Measurements from ENCODE around the gene LRBA.

The LRBA gene

DNA sequence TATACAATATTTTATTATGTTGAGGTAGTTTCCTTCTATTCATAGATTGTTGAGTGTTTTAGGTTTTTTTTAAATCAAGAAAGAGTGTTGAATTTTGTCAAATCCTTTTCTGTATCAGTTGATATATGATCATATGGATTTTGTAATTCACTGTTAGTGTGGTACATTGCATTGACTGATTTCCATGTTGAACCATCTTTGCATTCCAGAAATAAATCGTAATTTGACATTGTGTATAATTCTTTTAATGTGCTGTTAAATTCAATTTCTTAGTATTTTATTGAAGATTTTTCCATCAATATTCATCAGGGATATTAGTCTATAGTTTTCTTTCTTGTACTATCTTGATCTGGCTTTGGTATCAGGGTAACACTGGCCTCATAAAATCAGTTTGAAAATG, 103.8 kb downstream of the LRBA start:
- DNase-seq, result no peak
- intact Hi-C loops (cut with DNase I), result no loop called here

DNA sequence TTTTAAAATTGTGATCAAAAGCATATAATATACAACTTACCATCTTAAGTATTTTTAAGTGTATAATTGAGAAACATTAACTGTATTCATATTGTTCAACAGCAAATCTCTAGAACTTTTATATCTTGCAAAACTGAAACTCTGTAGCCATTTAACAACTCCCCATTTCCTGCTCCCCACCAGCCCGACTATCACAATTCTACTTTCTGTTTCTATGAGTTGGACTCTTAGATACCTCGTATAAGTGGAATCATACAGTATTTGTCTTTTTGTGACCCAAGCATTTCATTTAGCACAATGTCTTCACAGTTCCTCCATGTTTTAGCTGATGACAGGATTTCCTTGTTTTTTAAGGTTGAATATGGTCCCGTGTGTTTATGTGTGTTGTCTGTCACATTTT, 106.0 kb downstream of the LRBA start:
- no peak for DNase-seq
- intact Hi-C loops (cut with DNase I), result no loop called here

DNA sequence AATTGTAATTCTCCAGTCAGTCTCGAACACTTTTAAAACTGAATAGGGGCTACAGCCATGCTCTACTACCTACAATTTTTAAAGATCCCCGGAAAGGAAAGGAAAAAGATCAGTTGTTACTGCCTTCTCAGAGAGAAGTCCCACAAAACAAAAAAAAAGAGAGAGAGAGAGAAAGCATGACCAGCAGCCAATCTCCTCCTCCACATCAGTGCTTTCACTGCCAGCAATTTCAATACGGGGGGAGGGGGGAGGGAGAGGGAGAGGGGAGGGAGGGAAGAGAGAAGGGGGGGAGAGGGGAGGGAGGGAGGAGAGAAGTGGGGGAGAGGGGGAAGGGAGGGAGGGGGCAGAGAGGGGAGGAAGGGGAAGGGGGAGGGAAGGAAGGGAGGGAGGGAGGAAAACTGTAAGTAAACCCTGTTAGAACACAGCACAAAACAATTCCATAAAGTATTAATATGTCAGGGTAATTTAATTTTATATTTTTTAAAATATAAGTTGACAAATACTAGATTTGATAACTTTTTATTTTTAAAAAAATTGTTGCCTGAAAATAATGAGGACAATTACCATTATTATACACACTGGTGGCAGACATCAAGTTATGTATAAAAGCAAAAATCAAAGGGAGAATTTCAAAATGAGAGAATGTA, 108.0 kb downstream of the LRBA start:
- DNase-seq, result peak in 6 of 42 donors; percentile 4 to 20 (median 10)
- intact Hi-C loops (cut with DNase I), result no loop called here

DNA sequence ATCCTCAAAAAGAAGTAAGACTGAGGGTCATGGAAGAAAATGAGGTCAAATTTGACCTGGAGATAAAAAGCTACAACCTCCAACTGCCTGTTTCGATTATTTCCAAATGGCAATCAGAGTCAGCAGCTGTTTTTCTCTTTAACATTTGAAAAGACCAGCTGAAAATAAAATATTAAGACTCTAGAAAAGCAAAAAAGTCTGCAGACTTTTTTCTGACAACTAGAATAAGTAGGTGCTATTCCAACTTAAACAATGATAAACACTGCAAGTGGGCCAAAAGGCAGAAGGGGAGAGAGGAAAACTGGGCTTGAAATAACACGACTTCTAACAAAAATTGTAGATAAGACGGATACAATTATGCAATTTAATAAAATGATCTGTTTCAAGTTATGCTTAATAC, 110.4 kb downstream of the LRBA start:
- no peak for DNase-seq
- intact Hi-C loops (cut with DNase I), result no loop called here

DNA sequence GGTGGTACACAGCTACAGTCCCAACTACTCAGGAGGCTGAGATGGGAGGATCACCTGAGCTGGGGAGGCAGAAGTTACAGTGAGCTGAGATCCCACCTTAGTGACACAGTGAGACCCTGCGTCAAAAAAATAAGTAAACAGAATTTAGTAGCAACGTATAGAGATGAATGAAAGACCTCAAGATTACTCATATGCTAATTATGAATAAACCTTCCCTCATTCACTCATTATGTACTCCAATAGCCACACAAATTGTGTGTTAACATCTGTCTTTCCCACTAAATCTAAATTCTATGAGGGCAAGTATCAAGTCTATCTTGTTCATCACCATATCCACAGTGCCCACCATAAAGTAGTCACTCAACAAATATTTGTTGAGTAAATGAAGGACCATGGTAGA, 111.5 kb downstream of the LRBA start:
- no peak for DNase-seq
- intact Hi-C loops (cut with DNase I), result no loop called here

DNA sequence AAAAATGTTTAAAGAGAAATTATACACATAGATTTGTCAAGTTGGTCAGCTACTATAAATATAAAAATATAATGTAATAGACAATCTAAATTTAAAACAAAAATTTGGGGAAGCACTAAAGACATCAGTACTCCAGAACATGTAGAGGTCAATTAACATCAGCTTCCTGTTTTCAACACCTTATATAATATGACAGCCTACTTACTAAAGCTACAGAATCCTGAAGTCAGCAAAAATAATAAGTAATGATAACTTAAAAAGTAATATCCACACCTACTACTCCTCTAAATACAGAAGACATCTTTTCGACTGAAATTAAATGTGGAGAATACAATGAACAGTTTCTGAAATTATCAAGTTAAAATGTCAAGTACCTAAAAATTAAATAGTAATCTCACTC, 118.6 kb downstream of the LRBA start:
- DNase-seq, result no peak
- intact Hi-C loops (cut with DNase I), result no loop called here

DNA sequence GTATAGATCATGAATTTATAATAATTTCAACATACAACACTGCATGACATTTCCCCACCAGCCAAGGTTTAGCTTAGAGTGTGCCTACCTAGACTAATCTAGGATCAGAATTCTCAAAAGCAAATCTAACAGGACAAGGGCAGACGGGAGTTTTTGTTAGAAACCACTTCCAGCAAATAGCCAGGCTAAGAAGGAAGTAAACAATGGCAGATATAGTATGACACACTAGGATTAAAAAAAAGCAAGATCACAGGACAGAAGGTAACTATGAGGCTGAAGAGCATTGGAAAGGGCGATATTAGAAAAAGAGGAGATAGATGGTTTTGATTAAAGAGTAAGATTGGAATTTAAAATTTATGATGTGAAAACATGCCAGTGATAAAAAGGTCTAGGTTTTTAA, 124.8 kb downstream of the LRBA start:
- DNase-seq, result no peak
- intact Hi-C loops (cut with DNase I), result no loop called here

DNA sequence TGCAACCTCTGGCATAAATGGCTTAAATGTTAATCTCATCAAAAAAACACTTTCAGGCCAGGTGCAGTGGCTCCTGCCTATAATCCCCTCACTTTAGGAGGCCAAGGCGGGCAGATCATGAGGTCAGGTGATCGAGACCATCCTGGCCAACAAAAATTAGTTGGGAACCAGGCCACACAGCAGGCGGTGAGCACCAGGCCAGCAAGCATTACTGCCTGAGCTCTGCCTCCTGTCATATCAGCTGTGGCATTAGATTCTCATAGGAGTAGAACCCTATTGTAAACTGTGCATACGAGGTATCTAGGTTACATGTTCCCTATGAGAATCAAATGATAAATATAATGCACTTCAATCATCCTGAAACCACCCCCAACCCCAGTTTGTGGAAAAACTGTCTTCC, 125.8 kb downstream of the LRBA start:
- DNase-seq, result no peak
- intact Hi-C loops (cut with DNase I), result no loop called here

DNA sequence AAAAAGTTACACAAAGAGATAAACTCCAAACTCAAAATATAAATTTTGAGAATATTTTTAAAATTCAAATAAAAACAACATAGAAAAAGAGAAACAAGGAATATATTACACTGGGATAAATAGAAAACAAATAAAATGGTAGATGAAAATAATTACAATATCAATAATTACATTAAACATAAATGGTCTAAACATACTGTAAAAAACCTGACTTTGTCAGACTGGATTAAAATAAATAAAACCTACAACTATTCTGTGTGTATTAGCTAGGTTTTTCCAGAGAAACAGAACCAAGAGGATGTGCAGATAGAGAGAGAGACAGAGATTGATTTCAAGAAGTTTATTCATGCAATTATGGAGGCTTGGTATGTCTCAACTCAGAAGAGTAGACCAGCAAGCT, 126.5 kb downstream of the LRBA start:
- intact Hi-C loops (cut with DNase I), result no loop called here
- DNase-seq, result no peak

DNA sequence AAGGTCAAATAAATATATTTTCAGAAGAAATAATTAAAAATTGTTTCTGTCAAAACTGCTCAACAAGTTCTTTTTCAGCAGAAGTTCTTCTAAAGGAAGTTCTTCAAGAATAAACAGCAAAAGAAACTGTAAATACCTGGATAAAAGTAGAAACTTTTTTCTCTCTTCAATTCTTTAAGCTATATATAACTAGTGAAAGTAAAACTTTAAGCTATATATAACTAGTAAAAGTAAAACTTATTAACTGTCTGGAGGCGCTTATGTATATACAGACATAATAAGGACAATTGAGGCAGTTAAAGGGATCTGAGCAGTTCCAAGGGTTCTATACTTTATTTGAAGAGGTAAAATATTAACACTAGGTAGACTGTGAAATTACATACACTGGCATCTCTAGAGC, 126.9 kb downstream of the LRBA start:
- intact Hi-C loops (cut with DNase I), result no loop called here
- no peak for DNase-seq

DNA sequence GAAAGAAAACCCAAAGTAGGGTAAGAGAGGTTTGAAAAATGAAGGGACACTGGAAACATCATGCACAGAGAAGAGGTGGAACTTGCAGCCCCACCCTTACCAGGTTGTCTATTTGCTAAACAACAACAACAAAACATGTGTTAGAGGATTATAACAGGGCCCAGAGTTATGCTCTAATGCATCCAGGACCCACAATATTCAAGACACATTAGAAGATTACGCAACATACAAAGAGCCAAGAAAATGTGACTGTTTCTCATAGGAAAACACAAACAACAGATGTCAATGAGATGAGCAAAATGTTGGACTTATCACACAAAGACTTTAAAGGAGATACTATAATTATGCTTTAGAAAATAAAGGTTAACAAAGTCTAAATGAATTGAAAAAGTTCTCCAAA, 128.5 kb downstream of the LRBA start:
- no peak for DNase-seq
- intact Hi-C loops (cut with DNase I), result no loop called here

DNA sequence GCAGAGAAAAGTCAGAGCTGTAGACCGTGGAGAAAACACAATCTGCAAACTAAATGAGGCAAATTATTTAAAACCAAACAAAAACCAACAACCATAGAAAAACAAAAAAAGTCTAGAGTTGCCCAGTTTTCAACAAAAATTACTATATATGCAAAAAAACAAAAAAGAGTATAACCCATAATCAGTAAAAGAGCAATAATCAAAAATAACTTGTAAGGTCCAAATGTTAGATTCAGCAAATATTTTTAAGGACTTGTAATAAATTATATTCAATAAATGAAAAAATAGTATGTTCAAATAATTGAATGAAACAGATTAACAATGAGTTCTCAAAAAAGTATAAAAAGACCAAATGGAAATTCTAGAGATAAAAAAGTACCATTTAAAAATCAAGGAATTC, 130.5 kb downstream of the LRBA start:
- no peak for DNase-seq
- intact Hi-C loops (cut with DNase I), result no loop called here

DNA sequence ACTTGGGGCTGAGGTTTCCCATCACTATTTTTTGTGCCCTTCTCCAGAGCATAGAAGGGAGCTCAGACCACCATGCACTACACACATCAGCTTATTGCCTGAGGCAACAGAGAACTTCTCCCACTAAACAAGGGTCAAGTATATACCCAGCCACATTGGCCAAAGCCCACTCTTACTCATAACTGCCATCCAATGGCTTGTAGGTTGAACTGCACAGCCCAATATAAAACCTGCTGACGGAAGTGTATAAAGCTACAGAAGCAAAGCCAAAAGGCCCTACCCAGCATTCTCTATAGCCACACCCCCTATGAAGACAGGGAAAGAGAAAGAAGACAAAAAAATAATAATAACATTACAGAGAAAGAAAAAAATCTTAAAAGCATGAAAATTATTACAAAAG, 139.7 kb downstream of the LRBA start:
- intact Hi-C loops (cut with DNase I), result no loop called here
- DNase-seq, result no peak

DNA sequence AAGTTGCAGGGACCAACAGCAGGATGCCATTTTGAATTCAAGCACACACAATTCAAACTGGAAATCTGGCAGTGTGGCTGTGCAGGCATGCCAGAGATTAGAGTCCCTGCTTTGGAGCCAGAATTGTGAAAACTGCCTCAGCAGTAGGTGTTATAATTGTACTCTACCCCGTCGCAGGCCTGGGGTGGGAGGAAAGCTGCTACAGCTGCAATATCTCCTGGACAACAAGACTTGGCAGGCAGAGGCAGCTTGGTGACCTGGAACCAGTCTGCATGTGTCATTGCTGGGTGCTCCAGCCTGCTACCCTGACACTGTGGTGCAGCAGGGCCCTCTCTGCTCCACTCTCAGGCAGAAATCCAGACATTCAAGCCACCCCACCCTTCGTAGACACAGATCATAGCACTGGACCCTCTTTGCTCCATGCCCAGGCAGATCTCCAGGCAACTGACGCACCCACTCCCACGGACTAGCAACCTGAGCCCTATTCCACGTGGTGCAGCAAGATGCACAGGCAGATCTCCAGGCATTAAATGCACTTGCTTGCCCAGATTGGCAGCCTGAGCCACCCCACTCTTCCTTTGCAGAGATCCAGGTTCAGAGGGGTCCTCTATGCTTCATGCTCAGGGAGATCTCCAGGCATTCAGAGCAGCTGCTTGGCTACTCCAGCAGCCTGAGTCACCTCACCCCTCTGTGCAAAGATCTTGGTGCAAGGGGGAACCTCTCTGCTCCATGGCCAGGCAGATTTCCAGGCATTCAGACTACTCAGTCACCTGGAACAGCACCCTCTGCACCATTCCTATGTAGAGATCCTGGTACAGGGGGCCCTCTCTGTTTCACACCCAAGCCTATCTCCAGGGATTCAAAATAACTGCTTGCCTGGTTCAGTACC, 140.5 kb downstream of the LRBA start:
- peak in 32 of 42 donors; percentile 2 to 72 (median 32) for DNase-seq
- intact Hi-C loops (cut with DNase I), result no loop called here

DNA sequence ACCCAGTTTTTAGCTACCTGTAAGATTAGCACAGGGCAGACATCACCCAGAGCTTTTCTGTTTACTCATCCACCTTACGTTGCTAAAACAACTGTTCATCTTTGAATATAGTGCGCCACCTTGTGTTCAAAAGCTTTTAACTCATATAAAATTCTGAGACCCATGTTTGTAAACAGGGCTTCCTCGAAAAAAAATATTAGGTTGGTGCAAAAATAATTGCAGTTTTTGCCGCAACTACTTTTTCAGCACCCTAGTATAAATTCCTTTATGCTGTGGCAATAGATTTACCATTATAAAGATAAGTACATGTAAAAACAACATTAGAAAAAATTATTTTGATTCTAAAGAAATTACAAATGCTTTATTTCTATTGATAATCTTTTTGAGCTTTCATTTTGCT, 147.9 kb downstream of the LRBA start:
- intact Hi-C loops (cut with DNase I), result loop anchor here (5.0 kb wide), 1 partner anchor 570 kb away; no protein-coding TSS in a partner anchor
- peak in 10 of 42 donors; percentile 23 to 76 (median 57) for DNase-seq

DNA sequence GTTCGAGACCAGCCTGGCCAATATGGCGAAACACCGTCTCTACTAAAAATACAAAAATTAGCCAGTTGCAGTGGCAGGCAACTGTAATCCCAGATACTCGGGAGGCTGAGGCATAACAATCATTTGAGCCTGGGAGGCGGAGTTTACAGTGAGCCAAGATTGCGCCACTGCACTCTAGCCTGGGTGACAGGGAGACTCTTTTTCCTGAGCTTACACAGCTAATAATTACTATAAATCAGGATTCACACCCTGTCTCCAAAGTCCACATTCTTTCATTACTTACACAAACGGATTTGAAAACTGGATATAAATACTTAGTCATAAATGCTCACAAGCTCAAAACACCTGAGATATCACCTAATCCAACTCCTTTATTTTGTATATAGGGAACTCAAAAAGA, 151.6 kb downstream of the LRBA start:
- intact Hi-C loops (cut with DNase I), result no loop called here
- DNase-seq, result no peak

DNA sequence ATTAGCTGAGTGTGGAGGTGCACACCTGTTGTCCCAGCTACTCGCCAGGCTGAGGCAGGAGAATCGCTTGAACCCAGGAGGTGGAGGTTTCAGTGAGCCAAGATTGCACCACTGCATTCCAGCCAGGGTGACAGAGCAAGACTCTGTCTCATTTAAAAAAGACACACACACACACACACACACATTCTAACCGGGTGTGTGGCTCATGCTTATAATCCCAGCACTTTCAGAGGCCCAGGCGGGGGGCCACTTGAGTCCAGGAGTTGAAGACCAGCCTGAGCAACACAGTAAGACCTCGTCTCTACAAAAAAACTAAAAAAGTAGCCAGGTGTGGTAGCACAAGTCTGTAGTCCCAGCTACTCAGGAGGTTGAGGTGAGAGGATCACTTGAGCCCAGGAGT, 152.3 kb downstream of the LRBA start:
- intact Hi-C loops (cut with DNase I), result no loop called here
- DNase-seq, result no peak

DNA sequence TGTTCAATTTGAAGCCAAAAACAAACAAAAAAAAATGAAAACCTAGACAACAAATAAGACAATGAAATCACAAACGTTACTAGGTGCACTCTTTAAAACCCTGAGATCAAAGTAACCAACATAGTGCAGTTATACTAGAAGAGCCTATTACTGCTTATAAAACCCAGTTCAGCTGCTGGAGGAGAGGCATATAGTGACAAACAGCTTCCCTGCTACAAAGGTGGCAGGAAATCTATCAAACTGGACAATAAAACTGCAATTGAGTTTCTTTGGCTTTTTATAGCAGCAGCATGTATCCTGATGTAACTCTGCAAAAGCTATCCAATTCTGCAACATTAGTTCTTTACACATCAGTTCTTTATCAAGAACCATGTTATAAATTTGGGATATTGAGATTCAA, 155.6 kb downstream of the LRBA start:
- intact Hi-C loops (cut with DNase I), result no loop called here
- DNase-seq, result no peak

DNA sequence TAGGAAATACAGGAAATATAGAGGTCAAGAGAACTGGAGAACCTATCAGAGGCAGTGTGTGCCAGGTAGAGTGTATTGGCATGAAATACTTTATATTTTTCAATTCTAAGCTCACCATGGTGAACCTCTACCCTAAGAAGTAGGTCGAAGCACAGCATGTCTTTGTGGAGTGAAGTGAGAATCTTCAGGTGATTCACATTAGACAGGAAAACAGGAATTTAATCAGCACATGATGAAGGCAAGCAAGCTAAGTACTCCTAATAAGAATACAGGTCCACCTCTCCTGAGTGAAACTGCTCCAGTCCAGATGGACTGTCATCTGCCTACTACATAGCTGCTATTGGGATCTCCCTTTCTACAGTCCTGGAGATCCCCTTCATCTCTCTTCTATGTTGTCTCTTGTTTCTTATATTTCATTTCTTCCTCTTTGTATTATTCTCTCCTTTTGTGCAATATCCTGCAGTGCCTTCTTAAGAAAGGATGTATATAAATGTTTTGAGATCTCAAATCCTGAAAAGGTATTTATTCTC, 159.0 kb downstream of the LRBA start:
- DNase-seq, result no peak
- intact Hi-C loops (cut with DNase I), result no loop called here

DNA sequence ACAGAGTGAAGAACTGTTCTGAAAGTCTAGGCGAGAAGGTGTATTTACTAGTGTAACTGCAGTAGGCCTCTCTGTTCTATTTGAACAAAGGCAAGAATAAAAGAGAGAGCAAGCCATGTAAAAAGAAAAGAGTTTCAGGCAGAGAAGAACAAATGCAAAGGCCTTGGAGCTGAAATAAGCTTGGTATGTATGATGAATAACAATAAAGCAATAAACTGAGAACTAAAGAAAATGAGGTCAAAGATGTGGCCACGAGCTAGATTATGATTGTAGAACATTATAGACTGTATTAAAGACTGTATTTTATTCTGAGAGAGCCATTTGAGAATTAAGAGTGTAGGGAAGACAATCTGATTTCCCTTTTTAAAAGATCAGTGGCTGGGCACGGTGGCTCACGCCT, 160.5 kb downstream of the LRBA start:
- intact Hi-C loops (cut with DNase I), result no loop called here
- DNase-seq, result no peak

DNA sequence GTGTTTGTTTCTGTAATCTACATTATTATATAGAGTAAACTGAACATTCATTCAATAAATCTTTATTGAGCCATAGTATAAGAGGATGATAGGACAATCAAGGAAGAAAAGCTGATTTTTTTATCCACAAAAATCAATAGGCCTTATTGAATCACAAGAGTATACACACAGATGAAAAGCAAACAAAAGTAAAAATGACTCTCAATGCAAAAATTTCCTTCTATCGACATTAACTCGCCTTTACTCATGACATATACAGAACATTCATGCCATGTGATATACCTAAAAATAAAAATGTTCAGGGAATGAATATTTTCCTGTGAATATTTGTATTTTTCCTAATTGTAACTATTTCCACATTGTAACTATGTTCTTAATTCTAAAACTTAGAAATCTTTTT, 161.2 kb downstream of the LRBA start:
- DNase-seq, result no peak
- intact Hi-C loops (cut with DNase I), result no loop called here
